Endodermal cell (in vitro differentiated cells): ENCODE measurements around the gene TCF3. TPM values are rescaled to one million over a fixed set of nuclear protein-coding genes. Genes with fewer than 3 reads are reported as not detected.
"Not testable (repeated sequence)": the region's sequence is repeated elsewhere in the genome, so short reads cannot be mapped to it uniquely, and the experiment has no call there.

Experiments
- DNase-seq: peaks from one replicate; pipeline ENCODE4 v3.0.0-alpha.2; 2017
- H3K27ac ChIP-seq: 2 replicates; pipeline ENCODE4 v1.5.1; 2013; ENCODE audit warnings: mild to moderate bottlenecking, low read depth, low read length, moderate library complexity
- H3K27me3 ChIP-seq: 2 replicates; pipeline ENCODE4 v1.6.1; 2013; ENCODE audit warnings: mild to moderate bottlenecking, low read length, moderate library complexity; ENCODE audit not compliant: insufficient read depth, control insufficient read depth, poor library complexity, severe bottlenecking
- H3K36me3 ChIP-seq: 2 replicates; pipeline ENCODE4 v1.7.0; 2013; ENCODE audit warnings: mild to moderate bottlenecking, low read length, moderate library complexity; ENCODE audit not compliant: control insufficient read depth, insufficient read depth
- H3K4me1 ChIP-seq: one replicate; pipeline ENCODE4 v1.7.0; 2013; ENCODE audit warnings: low read length; ENCODE audit not compliant: control insufficient read depth, insufficient read depth
- H3K4me3 ChIP-seq: 2 replicates; pipeline ENCODE4 v1.5.1; 2013; ENCODE audit warnings: mild to moderate bottlenecking, low read length, moderate library complexity
- H3K9ac ChIP-seq: 2 replicates; pipeline ENCODE4 v1.6.1; 2013; ENCODE audit warnings: mild to moderate bottlenecking, low read length, moderate library complexity; ENCODE audit not compliant: poor library complexity, severe bottlenecking; ENCODE audit errors: extremely low read depth
- H3K9me3 ChIP-seq: 2 replicates; pipeline ENCODE4 v1.6.1; 2013; ENCODE audit warnings: mild to moderate bottlenecking, low read length, moderate library complexity; ENCODE audit not compliant: control insufficient read depth
- H3K27ac Mint-ChIP-seq: 2 replicates; pipeline ENCODE4 v1.8.0; 2020; ENCODE audit warnings: mixed read lengths
- H3K27me3 Mint-ChIP-seq: 2 replicates; pipeline ENCODE4 v1.8.0; 2021; ENCODE audit warnings: mild to moderate bottlenecking, mixed read lengths; ENCODE audit not compliant: insufficient read depth
- H3K36me3 Mint-ChIP-seq: 2 replicates; pipeline ENCODE4 v1.8.0; 2020; ENCODE audit warnings: low read depth, mixed read lengths
- H3K4me1 Mint-ChIP-seq: 2 replicates; pipeline ENCODE4 v1.8.0; 2020; ENCODE audit warnings: mixed read lengths
- H3K4me3 Mint-ChIP-seq: 2 replicates; pipeline ENCODE4 v1.8.0; 2020; ENCODE audit warnings: mild to moderate bottlenecking, moderate library complexity, mixed read lengths
- H3K9me3 Mint-ChIP-seq: 2 replicates; pipeline ENCODE4 v1.8.0; 2020; ENCODE audit warnings: mild to moderate bottlenecking, mixed read lengths
- WGBS, 2 experiments: methylation state at CpG; one replicate each; pipeline versions ENCODE4 v1.1.5 to v1.1.7; 2013; ENCODE audit warnings: missing lambda C conversion rate in 2 of 2, mixed read lengths in 1 of 2; ENCODE audit not compliant: insufficient coverage in 1 of 2, insufficient read length in 1 of 2; 5-methylcytosine and 5-hydroxymethylcytosine counted together
- total RNA-seq, 2 donors: library from RNA; stranded (reverse); fragmentation: NEBNext Ultra II Directional in 1 of 2; extraction: Animal tissue kit (Norgen Biotek cat#: 25700) in 1 of 2; gene quantifications; 2 replicates in 1 of 2; 3 replicates in 1 of 2; pipeline ENCODE4 v1.2.1, GENCODE V29; 2021
- TF ChIP-seq, protein P1 (sequence below): fragments of 200-600 bp; sonication (generic); conservative IDR thresholded peaks from 2 replicates; pipeline ENCODE4 v1.5.0; 2021; ENCODE audit warnings: antibody characterized with exemption, mild to moderate bottlenecking

The TCF3 gene
- total RNA-seq, 2 donors from 2014 or later = 233 to 268 TPM

DNA sequence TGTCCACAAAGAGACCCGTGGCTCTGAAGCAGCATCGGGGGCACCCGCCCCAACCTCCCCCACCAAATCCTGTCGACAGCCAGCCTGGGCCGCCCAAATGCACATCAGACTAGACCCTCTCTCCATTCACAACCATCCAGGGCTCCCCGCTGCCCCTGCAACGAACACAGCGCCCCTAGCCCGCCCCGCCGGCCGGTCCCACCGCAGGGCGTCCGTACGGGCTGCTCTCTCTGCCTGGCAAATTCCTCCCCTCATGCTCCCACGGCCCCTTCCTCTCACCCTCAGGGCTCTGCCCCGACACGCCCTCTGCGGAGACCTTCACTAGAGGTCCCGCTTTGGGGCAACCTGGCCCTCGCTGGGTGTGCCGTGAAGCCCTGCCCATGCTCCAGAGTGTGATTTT, 7.1 kb downstream of the TCF3 start:
- Histone ChIP-seq H3K36me3 (peaks cover 73% of the 10 kb centered on the region), H3K4me1 (no peaks in the 10 kb centered on the region), H3K9ac (no peak overlapping the region), H3K27ac (no peak overlapping the region), H3K9me3 (no peaks in the 10 kb centered on the region), H3K4me3 (no peak overlapping the region), H3K27me3 (no peaks in the 10 kb centered on the region)
- Mint-ChIP-seq H3K4me3 (no peak overlapping the region), H3K36me3 (peaks cover 62% of the 10 kb centered on the region), H3K9me3 (no peaks in the 10 kb centered on the region), H3K27me3 (no peaks in the 10 kb centered on the region), H3K4me1 (no peaks in the 10 kb centered on the region), H3K27ac (peak overlapping the region; percentile 55)
- WGBS, 2 experiments = 94 to 98% methylated on average over 8 to 23 of the region's 23 CpGs
- DNase-seq = no peak
- TF ChIP-seq, protein P1, sequence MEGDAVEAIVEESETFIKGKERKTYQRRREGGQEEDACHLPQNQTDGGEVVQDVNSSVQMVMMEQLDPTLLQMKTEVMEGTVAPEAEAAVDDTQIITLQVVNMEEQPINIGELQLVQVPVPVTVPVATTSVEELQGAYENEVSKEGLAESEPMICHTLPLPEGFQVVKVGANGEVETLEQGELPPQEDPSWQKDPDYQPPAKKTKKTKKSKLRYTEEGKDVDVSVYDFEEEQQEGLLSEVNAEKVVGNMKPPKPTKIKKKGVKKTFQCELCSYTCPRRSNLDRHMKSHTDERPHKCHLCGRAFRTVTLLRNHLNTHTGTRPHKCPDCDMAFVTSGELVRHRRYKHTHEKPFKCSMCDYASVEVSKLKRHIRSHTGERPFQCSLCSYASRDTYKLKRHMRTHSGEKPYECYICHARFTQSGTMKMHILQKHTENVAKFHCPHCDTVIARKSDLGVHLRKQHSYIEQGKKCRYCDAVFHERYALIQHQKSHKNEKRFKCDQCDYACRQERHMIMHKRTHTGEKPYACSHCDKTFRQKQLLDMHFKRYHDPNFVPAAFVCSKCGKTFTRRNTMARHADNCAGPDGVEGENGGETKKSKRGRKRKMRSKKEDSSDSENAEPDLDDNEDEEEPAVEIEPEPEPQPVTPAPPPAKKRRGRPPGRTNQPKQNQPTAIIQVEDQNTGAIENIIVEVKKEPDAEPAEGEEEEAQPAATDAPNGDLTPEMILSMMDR = no peak

DNA sequence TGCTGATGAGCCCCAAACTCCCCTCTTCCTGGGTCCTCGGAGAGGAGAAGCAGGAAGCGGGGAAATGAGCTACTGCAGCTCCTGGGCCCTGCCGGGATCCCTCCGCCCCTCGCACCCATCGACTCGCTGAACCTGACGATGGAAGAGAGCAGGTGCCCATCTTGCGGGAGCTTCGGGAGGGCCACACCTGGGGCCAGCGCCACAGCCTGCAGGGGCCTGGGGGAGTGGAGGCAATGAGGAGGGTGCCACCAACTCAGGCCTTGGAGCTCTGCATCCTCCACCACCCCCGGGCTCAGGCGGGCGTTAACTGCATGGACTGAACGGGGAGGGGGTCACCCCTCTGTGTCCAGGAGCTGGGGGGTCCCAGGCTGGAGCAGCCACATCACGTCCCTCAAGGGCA, 8.3 kb downstream of the TCF3 start:
- Mint-ChIP-seq H3K36me3 (peaks cover 64% of the 10 kb centered on the region), H3K27me3 (no peaks in the 10 kb centered on the region), H3K27ac (no peak overlapping the region), H3K9me3 (no peaks in the 10 kb centered on the region), H3K4me3 (no peak overlapping the region), H3K4me1 (no peaks in the 10 kb centered on the region)
- H3K4me1 ChIP-seq = no peaks in the 10 kb centered on the region
- WGBS, 2 experiments = 91 to 96% methylated on average over 9 to 16 of the region's 16 CpGs
- no peak for DNase-seq
- no peak overlapping the region for H3K27ac ChIP-seq
- H3K9ac ChIP-seq = no peak overlapping the region
- H3K9me3 ChIP-seq = no peaks in the 10 kb centered on the region
- TF ChIP-seq, protein P1 = no peak
- H3K4me3 ChIP-seq = no peak overlapping the region
- H3K36me3 ChIP-seq = peaks cover 73% of the 10 kb centered on the region
- H3K27me3 ChIP-seq = no peaks in the 10 kb centered on the region

DNA sequence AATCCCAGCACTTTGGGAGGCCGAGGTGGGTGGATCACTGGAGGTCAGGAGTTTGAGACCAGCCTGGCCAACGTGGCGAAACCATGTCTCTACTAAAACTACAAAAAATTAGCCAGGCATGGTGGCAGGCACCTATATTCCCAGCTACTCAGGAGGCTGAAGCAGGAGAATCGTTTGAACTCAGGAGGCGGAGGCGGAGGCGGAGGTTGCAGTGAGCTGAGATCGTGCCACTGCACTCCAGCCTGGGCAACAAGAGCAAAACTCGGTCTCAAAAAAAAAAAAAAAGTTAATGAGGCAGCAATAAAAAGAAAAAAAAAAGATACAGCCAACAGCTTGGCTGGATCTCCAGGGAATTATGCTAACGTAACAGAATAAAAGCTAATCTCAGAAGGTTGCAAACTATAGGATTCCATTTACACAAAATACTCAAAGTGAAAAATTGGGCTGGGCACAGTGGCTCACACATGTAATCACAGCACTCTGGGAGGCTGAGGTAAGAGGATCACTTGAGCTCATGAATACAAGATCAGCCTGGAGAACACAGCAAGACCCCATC, 11.4 kb downstream of the TCF3 start:
- not testable (repeated sequence) for H3K27me3 Mint-ChIP-seq, H3K27me3 ChIP-seq, H3K4me3 ChIP-seq, DNase-seq, H3K4me1 ChIP-seq, H3K9me3 Mint-ChIP-seq, H3K4me1 Mint-ChIP-seq, H3K4me3 Mint-ChIP-seq, H3K9ac ChIP-seq, H3K27ac Mint-ChIP-seq, H3K27ac ChIP-seq, H3K9me3 ChIP-seq
- peaks cover 80% of the 10 kb centered on the region for H3K36me3 ChIP-seq
- WGBS, 2 experiments = 90 to 97% methylated on average over 5 to 10 of the region's 10 CpGs
- peaks cover 76% of the 10 kb centered on the region for H3K36me3 Mint-ChIP-seq
